ENCODE results near the gene ARL6IP5.

DNA sequence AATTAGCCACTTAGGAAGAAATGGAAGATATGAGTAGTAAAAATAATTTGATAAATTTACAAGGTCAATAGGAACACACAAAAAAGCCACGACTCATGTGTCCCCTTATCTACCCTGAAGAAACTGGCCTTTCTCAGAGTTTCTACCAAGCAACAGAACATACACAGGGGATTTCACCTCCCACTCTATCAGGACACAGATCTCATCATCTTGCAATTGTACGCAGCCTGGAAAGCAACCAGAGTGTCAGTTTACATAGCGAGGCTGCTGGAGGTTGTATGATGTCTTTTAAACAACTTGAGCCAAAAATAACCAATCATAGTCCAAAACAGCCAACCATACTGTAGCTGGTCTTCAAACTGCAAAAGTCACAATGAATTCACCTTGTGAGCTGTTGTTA lies 57.4 kb downstream of the ARL6IP5 start:
- TF ChIP-seq, protein P1, sequence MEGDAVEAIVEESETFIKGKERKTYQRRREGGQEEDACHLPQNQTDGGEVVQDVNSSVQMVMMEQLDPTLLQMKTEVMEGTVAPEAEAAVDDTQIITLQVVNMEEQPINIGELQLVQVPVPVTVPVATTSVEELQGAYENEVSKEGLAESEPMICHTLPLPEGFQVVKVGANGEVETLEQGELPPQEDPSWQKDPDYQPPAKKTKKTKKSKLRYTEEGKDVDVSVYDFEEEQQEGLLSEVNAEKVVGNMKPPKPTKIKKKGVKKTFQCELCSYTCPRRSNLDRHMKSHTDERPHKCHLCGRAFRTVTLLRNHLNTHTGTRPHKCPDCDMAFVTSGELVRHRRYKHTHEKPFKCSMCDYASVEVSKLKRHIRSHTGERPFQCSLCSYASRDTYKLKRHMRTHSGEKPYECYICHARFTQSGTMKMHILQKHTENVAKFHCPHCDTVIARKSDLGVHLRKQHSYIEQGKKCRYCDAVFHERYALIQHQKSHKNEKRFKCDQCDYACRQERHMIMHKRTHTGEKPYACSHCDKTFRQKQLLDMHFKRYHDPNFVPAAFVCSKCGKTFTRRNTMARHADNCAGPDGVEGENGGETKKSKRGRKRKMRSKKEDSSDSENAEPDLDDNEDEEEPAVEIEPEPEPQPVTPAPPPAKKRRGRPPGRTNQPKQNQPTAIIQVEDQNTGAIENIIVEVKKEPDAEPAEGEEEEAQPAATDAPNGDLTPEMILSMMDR (IDR thresholded peaks at IDR 0.05), result no peak
- TF ChIP-seq POLR2A (IDR thresholded peaks at IDR 0.05), result no peak
